Neutrophil (primary cell): ENCODE measurements around the gene CIITA.

ENCODE experiments used
- H3K27ac ChIP-seq: fragments of 200-600 bp; sonication (generic); 2 replicates; pipeline ENCODE4 v1.5.1; 2016; ENCODE audit warnings: mild to moderate bottlenecking, moderate library complexity
- H3K27me3 ChIP-seq: fragments of 200-600 bp; sonication (generic); 2 replicates; pipeline ENCODE4 v1.6.0; 2016; ENCODE audit warnings: mild to moderate bottlenecking
- H3K36me3 ChIP-seq: fragments of 200-600 bp; sonication (generic); 2 replicates; pipeline ENCODE4 v1.5.1; 2017
- H3K4me1 ChIP-seq, 2 experiments: fragments of 200-600 bp in 1 of 2; sonication (generic) in 1 of 2; 1 replicate in 1 of 2; 2 replicates in 1 of 2; pipeline versions ENCODE4 v1.5.1 to v1.6.1; 2013 to 2016; ENCODE audit warnings: low read depth in 1 of 2, low read length in 1 of 2, mild to moderate bottlenecking in 1 of 2, moderate library complexity in 1 of 2; ENCODE audit not compliant: control insufficient read depth in 1 of 2, insufficient read depth in 1 of 2
- H3K4me3 ChIP-seq, 2 experiments: fragments of 200-600 bp in 1 of 2; sonication (generic) in 1 of 2; 1 replicate in 1 of 2; 2 replicates in 1 of 2; pipeline ENCODE4 v1.5.1; 2013 to 2016; ENCODE audit warnings: low read depth in 1 of 2, low read length in 1 of 2, mild to moderate bottlenecking in 1 of 2, moderate library complexity in 1 of 2
- H3K9me3 ChIP-seq: fragments of 200-600 bp; sonication (generic); 2 replicates; pipeline ENCODE4 v1.5.1; 2016
- CTCF ChIP-seq: fragments of 200-600 bp; sonication (generic); IDR thresholded peaks from 2 replicates; pipeline ENCODE4 v1.5.1; 2016; ENCODE audit warnings: antibody characterized with exemption

Gene CIITA

GRCh38 chr16:10906914-10907756 lies 30.1 kb downstream of the CIITA start:
- no peak overlapping the region for H3K4me3 ChIP-seq
- H3K4me1 ChIP-seq, result peaks cover 0 to 4% of the 10 kb centered on the region in 2 experiments
- no peaks in the 10 kb centered on the region for H3K9me3 ChIP-seq
- no peak overlapping the region for H3K27ac ChIP-seq
- no peaks in the 10 kb centered on the region for H3K36me3 ChIP-seq
- H3K27me3 ChIP-seq, result no peaks in the 10 kb centered on the region
- TF ChIP-seq CTCF, result no peak

GRCh38 chr16:10907757-10908045 lies 30.7 kb downstream of the CIITA start:
- Histone ChIP-seq H3K36me3 (no peaks in the 10 kb centered on the region), H3K4me3 (no peak overlapping the region), H3K9me3 (no peaks in the 10 kb centered on the region), H3K27ac (no peak overlapping the region), H3K4me1 (peaks cover 0 to 4% of the 10 kb centered on the region in 2 experiments), H3K27me3 (no peaks in the 10 kb centered on the region)
- TF ChIP-seq CTCF, result no peak

GRCh38 chr16:10911267-10911666 lies 34.3 kb downstream of the CIITA start:
- no peaks in the 10 kb centered on the region for H3K36me3 ChIP-seq

GRCh38 chr16:10916534-10916933 lies 39.5 kb downstream of the CIITA start:
- no peak for TF ChIP-seq CTCF
- H3K9me3 ChIP-seq, result no peaks in the 10 kb centered on the region
- peaks cover 4% of the 10 kb centered on the region in 2 experiments for H3K4me1 ChIP-seq
- no peaks in the 10 kb centered on the region for H3K36me3 ChIP-seq
- no peak overlapping the region for H3K4me3 ChIP-seq
- no peak overlapping the region for H3K27ac ChIP-seq
- H3K27me3 ChIP-seq, result no peaks in the 10 kb centered on the region

More at GRCh38 chr16:10911267-10911666, 34.3 kb downstream of the CIITA start:
- H3K4me3 ChIP-seq, result no peak overlapping the region
- no peaks in the 10 kb centered on the region for H3K9me3 ChIP-seq
- no peaks in the 10 kb centered on the region for H3K27me3 ChIP-seq
- TF ChIP-seq CTCF, result no peak
- H3K27ac ChIP-seq, result no peak overlapping the region
- peaks cover 0 to 4% of the 10 kb centered on the region in 2 experiments for H3K4me1 ChIP-seq

GRCh38 chr16:10918294-10919002 lies 41.4 kb downstream of the CIITA start:
- Histone ChIP-seq H3K9me3 (no peaks in the 10 kb centered on the region), H3K27me3 (no peaks in the 10 kb centered on the region), H3K36me3 (no peaks in the 10 kb centered on the region), H3K27ac (no peak overlapping the region), H3K4me1 (peaks cover 4% of the 10 kb centered on the region in 2 experiments), H3K4me3 (no peak overlapping the region)
- peak; percentile 91 for TF ChIP-seq CTCF
